PC-9 (cell line): Measurements from ENCODE around the gene NPSR1.

ENCODE experiments used
- EZH2 ChIP-seq: fragments of 200-600 bp; sonication (generic); IDR thresholded peaks from 2 replicates; pipeline ENCODE4 v1.8.0; 2017; ENCODE audit warnings: antibody characterized with exemption, low read depth
- TF ChIP-seq, protein P1 (sequence below): fragments of 200-600 bp; sonication (generic); conservative IDR thresholded peaks from 2 replicates; pipeline ENCODE4 v1.6.1; 2017; ENCODE audit warnings: mixed run types, antibody characterized with exemption, mild to moderate bottlenecking, moderate library complexity

DNA sequence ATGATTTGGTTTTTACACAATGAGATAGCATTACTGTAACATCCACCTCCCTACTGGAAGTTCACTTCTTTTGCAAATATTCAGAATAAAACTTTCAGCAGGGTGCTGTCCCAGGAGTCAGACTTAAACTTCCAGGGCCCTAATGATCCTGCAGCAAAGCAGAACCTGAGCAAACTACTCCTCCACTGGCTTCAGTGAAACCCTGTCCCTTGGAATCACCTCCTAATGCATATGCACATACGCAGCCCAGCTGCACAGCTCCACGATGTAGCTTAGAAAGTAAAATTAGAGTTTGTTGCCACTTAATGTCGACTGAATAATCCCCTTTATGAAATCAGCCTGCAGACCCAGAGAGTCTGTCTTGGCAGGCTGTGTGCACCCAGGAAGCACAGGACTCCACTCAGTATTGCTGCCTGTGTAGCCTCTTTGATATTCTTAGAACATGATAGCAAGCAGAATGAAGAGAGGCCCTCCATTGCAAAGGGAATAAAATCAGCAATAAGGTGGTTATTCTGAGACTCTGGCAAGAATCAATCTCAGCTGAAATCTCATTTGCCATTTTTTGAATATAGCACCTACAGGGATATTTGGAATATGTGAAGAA is 1.6 kb downstream of the NPSR1 start:
- no peak for TF ChIP-seq EZH2
- TF ChIP-seq, protein P1, sequence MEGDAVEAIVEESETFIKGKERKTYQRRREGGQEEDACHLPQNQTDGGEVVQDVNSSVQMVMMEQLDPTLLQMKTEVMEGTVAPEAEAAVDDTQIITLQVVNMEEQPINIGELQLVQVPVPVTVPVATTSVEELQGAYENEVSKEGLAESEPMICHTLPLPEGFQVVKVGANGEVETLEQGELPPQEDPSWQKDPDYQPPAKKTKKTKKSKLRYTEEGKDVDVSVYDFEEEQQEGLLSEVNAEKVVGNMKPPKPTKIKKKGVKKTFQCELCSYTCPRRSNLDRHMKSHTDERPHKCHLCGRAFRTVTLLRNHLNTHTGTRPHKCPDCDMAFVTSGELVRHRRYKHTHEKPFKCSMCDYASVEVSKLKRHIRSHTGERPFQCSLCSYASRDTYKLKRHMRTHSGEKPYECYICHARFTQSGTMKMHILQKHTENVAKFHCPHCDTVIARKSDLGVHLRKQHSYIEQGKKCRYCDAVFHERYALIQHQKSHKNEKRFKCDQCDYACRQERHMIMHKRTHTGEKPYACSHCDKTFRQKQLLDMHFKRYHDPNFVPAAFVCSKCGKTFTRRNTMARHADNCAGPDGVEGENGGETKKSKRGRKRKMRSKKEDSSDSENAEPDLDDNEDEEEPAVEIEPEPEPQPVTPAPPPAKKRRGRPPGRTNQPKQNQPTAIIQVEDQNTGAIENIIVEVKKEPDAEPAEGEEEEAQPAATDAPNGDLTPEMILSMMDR = no peak
